Panc1 (cell line): Measurements from ENCODE around the gene CIDEA.

ENCODE experiments used
- POLR2AphosphoS5 ChIP-seq: IDR thresholded peaks from 2 replicates; pipeline ENCODE4 v1.6.1; 2012; ENCODE audit warnings: mild to moderate bottlenecking, low read depth, low read length, moderate library complexity
- SIN3A ChIP-seq: IDR thresholded peaks from 2 replicates; pipeline ENCODE4 v1.6.1; 2012; ENCODE audit warnings: low read depth, mild to moderate bottlenecking, low read length, moderate library complexity, borderline replicate concordance; ENCODE audit not compliant: insufficient read depth
- TF ChIP-seq, protein P1 (sequence below): fragments of 450-650 bp; IDR thresholded peaks from 2 replicates; pipeline ENCODE4 v1.5.1; 2017; ENCODE audit warnings: mild to moderate bottlenecking

DNA sequence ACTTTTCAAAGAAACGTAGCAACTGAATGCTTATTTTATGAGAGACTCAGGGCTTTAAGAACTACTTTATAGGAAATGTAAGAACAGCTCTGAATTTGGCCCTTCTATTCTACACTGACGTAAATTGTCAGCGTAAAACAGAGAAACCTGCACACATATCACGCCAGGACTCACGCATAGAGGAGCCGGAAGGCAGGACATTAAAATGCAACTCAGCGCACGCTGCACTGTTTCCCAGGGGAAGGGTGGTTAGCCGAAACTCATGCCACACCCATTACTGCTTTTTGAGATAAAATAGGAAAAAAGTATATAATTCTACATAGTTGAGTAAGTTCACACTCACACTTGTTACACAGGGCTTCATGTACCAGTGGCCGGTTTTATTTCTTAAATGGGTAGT is 61.3 kb downstream of the CIDEA start:
- TF ChIP-seq, protein P1, sequence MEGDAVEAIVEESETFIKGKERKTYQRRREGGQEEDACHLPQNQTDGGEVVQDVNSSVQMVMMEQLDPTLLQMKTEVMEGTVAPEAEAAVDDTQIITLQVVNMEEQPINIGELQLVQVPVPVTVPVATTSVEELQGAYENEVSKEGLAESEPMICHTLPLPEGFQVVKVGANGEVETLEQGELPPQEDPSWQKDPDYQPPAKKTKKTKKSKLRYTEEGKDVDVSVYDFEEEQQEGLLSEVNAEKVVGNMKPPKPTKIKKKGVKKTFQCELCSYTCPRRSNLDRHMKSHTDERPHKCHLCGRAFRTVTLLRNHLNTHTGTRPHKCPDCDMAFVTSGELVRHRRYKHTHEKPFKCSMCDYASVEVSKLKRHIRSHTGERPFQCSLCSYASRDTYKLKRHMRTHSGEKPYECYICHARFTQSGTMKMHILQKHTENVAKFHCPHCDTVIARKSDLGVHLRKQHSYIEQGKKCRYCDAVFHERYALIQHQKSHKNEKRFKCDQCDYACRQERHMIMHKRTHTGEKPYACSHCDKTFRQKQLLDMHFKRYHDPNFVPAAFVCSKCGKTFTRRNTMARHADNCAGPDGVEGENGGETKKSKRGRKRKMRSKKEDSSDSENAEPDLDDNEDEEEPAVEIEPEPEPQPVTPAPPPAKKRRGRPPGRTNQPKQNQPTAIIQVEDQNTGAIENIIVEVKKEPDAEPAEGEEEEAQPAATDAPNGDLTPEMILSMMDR = no peak
- TF ChIP-seq SIN3A (no peak), POLR2AphosphoS5 (no peak)
